PFSK-1 (cell line): Measurements from ENCODE around the gene CLCA1.

Experiments used
- FOXP2 ChIP-seq: optimal IDR thresholded peaks from 2 replicates; pipeline ENCODE3; 2011; ENCODE audit warnings: borderline replicate concordance, control low read depth, inconsistent platforms; ENCODE audit not compliant: insufficient read depth; ENCODE audit errors: extremely low read length, extremely low read depth
- POLR2AphosphoS5 ChIP-seq: IDR thresholded peaks from 2 replicates; pipeline ENCODE4 v1.6.1; 2012; ENCODE audit warnings: low read depth, mild to moderate bottlenecking, control low read depth, low read length, moderate library complexity
- SIN3A ChIP-seq: IDR thresholded peaks from 2 replicates; pipeline ENCODE4 v1.6.1; 2012; ENCODE audit warnings: mild to moderate bottlenecking, low read length, moderate library complexity, borderline replicate concordance; ENCODE audit not compliant: insufficient read depth
- TAF1 ChIP-seq: IDR thresholded peaks from 2 replicates; pipeline ENCODE4 v1.6.1; 2012; ENCODE audit warnings: low read length, control low read depth, borderline replicate concordance; ENCODE audit not compliant: insufficient read depth
- TF ChIP-seq, protein P1 (sequence below), 2 experiments: IDR thresholded peaks; 2 replicates each; pipeline versions ENCODE4 v1.6.1 to v1.8.0; 2011 to 2012; ENCODE audit warnings: low read depth in 2 of 2, low read length in 2 of 2, control low read depth in 1 of 2, inconsistent platforms in 1 of 2, mild to moderate bottlenecking in 1 of 2, moderate library complexity in 1 of 2; ENCODE audit not compliant: insufficient read depth in 1 of 2

CLCA1 gene

GRCh38 chr1:86498281-86498680, 29.6 kb downstream of the CLCA1 start:
- TF ChIP-seq TAF1 (no peak), FOXP2 (no peak), POLR2AphosphoS5 (no peak), SIN3A (no peak)
- TF ChIP-seq, protein P1, sequence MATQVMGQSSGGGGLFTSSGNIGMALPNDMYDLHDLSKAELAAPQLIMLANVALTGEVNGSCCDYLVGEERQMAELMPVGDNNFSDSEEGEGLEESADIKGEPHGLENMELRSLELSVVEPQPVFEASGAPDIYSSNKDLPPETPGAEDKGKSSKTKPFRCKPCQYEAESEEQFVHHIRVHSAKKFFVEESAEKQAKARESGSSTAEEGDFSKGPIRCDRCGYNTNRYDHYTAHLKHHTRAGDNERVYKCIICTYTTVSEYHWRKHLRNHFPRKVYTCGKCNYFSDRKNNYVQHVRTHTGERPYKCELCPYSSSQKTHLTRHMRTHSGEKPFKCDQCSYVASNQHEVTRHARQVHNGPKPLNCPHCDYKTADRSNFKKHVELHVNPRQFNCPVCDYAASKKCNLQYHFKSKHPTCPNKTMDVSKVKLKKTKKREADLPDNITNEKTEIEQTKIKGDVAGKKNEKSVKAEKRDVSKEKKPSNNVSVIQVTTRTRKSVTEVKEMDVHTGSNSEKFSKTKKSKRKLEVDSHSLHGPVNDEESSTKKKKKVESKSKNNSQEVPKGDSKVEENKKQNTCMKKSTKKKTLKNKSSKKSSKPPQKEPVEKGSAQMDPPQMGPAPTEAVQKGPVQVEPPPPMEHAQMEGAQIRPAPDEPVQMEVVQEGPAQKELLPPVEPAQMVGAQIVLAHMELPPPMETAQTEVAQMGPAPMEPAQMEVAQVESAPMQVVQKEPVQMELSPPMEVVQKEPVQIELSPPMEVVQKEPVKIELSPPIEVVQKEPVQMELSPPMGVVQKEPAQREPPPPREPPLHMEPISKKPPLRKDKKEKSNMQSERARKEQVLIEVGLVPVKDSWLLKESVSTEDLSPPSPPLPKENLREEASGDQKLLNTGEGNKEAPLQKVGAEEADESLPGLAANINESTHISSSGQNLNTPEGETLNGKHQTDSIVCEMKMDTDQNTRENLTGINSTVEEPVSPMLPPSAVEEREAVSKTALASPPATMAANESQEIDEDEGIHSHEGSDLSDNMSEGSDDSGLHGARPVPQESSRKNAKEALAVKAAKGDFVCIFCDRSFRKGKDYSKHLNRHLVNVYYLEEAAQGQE (IDR thresholded peaks at IDR 0.05; ENCODE audit: insufficient read depth in 1 of 2, low read depth in 2 of 2, low read length in 2 of 2): no peak

DNA sequence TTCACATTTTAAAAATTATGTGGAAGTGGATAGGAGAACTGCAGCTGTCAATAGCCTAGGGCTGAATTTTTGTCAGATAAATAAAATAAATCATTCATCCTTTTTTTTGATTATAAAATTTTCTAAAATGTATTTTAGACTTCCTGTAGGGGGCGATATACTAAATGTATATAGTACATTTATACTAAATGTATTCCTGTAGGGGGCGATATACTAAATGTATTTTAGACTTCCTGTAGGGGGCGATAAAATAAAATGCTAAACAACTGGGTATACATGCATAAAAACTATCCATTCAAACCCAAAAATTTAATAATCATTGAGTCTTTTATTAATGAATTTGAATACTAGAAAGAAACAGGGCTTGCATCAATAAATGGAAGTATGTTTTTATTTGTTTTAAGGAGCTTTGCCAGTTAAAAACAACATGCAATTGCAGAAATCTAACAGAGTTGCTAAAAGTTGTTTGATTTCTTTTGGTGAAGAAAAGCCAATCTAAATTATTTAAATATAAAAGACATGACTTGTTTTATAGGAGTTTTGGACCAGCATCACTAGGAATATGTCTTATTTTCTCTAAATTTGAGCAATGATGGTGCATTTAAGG, 31.4 kb downstream of the CLCA1 start:
- TF ChIP-seq TAF1: no peak
- TF ChIP-seq FOXP2: no peak
- TF ChIP-seq, protein P1 (IDR thresholded peaks at IDR 0.05; ENCODE audit: insufficient read depth in 1 of 2, low read depth in 2 of 2, low read length in 2 of 2): no peak
- no peak for TF ChIP-seq POLR2AphosphoS5
- no peak for TF ChIP-seq SIN3A

- TF ChIP-seq TAF1: no peak
- no peak for TF ChIP-seq SIN3A
Measured at GRCh38 chr1:86500714-86501113, 32.0 kb downstream of the CLCA1 start.

GRCh38 chr1:86502721-86503405, 34.1 kb downstream of the CLCA1 start:
- no peak for TF ChIP-seq SIN3A
- no peak for TF ChIP-seq TAF1
- TF ChIP-seq, protein P1 (IDR thresholded peaks at IDR 0.05; ENCODE audit: insufficient read depth in 1 of 2, low read depth in 2 of 2, low read length in 2 of 2): no peak
- TF ChIP-seq POLR2AphosphoS5: no peak
- no peak for TF ChIP-seq FOXP2

GRCh38 chr1:86503406-86504136, 34.8 kb downstream of the CLCA1 start:
- no peak for TF ChIP-seq TAF1
- TF ChIP-seq SIN3A: no peak
- TF ChIP-seq, protein P1 (IDR thresholded peaks at IDR 0.05; ENCODE audit: insufficient read depth in 1 of 2, low read depth in 2 of 2, low read length in 2 of 2): no peak
- no peak for TF ChIP-seq POLR2AphosphoS5
- TF ChIP-seq FOXP2: no peak
